ENCODE results near the gene CAPN5.

GRCh38 chr11:77109236-77110019 is 42.7 kb downstream of the CAPN5 start:
- TF ChIP-seq CTCF (conservative IDR thresholded peaks at IDR 0.05 in 1 of 2, IDR thresholded peaks at IDR 0.05 in 1 of 2; ENCODE audit: low read depth in 1 of 2, low read length in 2 of 2), result no peak
- no peak for TF ChIP-seq EZH2 (IDR thresholded peaks at IDR 0.05; ENCODE audit: low read length, missing control alignments)

All from fibroblast of lung (primary cell).